HCT116 (cell line): ENCODE results near the gene TRDMT1. TPM values are rescaled to one million over a fixed set of nuclear protein-coding genes. Genes with fewer than 3 reads are reported as not detected.

Experiments
- ATAC-seq: fragments of 200-7000 bp; cut with Tn5 transposase; 2 replicates; pipeline ENCODE4 v1.9.1; 2020; ENCODE audit warnings: mild to moderate bottlenecking, moderate library complexity
- BruUV-seq: library from RNA; stranded (reverse); fragments of 400-500 nt; replicated peaks from 2 replicates; lab custom pipeline; 2021; lab: Mats Ljungman, UMichigan
- CTCF ChIA-PET: fragments of 300-600 bp; sonication (Branson Sonifier 250); formaldehyde crosslinking; loops from one replicate; lab custom pipeline; 2021; ENCODE audit warnings: antibody characterized with exemption; lab: Charles Lee
- POLR2A ChIA-PET: fragments of 300-600, 350-600 bp; sonication (Branson Sonifier 250); formaldehyde crosslinking; loops from one replicate; lab custom pipeline; 2021; ENCODE audit warnings: antibody characterized with exemption; lab: Charles Lee
- RAD21 ChIA-PET, 2 experiments: fragments of 300-600 bp; sonication (Branson Sonifier 250); formaldehyde crosslinking; loops; one replicate each; lab custom pipeline; 2023; ENCODE audit warnings: low total read pairs in 2 of 2; ENCODE audit not compliant: uncharacterized antibody in 2 of 2, unreplicated experiment in 2 of 2, low non-redundant PET in 1 of 2; lab: Charles Lee
- DNase-seq: peaks from one replicate; pipeline ENCODE4 v3.0.0-alpha.2; 2010; ENCODE audit warnings: low read depth, low spot score
- H2AFZ ChIP-seq: fragments of 200-600 bp; shearing (Covaris generic), sonication (generic); 2 replicates; pipeline ENCODE4 v1.6.1; 2017; ENCODE audit warnings: low read depth, mixed run types, mixed read lengths, antibody characterized with exemption, low read length; ENCODE audit not compliant: poor library complexity, severe bottlenecking
- H3K27ac ChIP-seq: 2 replicates; pipeline ENCODE4 v1.5.1; 2012; ENCODE audit warnings: low read depth, low read length
- H3K27me3 ChIP-seq: fragments of 200-600 bp; sonication (generic); 2 replicates; pipeline ENCODE4 v1.6.1; 2016; ENCODE audit warnings: mixed run types, low read length, mixed read lengths; ENCODE audit not compliant: insufficient read depth
- H3K36me3 ChIP-seq, 2 experiments: fragments of 200-500 bp in 1 of 2; fragments of 200-600 bp in 1 of 2; sonication (Bioruptor generic) in 1 of 2; sonication (generic) in 1 of 2; 2 replicates each; pipeline versions ENCODE4 v1.5.1 to v1.6.1; 2014 to 2016; ENCODE audit warnings: low read length in 2 of 2, inconsistent platforms in 1 of 2, mixed read lengths in 1 of 2, mixed run types in 1 of 2; ENCODE audit not compliant: insufficient read depth in 2 of 2, control insufficient read depth in 1 of 2
- H3K4me1 ChIP-seq, 2 experiments: fragments of 200-600 bp in 1 of 2; sonication (generic) in 1 of 2; 2 replicates each; pipeline versions ENCODE4 v1.5.1 to v1.6.1; 2012 to 2017; ENCODE audit warnings: low read length in 2 of 2, inconsistent platforms in 1 of 2, mild to moderate bottlenecking in 1 of 2, mixed read lengths in 1 of 2, mixed run types in 1 of 2, moderate library complexity in 1 of 2; ENCODE audit not compliant: insufficient read depth in 2 of 2, control insufficient read depth in 1 of 2
- H3K4me2 ChIP-seq: fragments of 200-600 bp; sonication (generic); 2 replicates; pipeline ENCODE4 v1.6.1; 2017; ENCODE audit warnings: mixed run types, low read length, mixed read lengths
- H3K4me3 ChIP-seq, 2 experiments: fragments of 200-600 bp in 1 of 2; sonication (generic) in 1 of 2; replicated peaks in 1 of 2; 2 replicates each; pipeline ENCODE4 v1.5.1; 2011 to 2016; ENCODE audit warnings: low read length in 2 of 2, control low read depth in 1 of 2, low read depth in 1 of 2, mild to moderate bottlenecking in 1 of 2, mixed read lengths in 1 of 2, mixed run types in 1 of 2
- H3K79me2 ChIP-seq: fragments of 200-600 bp; sonication (generic); 2 replicates; pipeline ENCODE4 v1.6.1; 2017; ENCODE audit warnings: mild to moderate bottlenecking, mixed run types, low read length, moderate library complexity, mixed read lengths; ENCODE audit not compliant: insufficient read depth
- H3K9ac ChIP-seq: fragments of 200-600 bp; sonication (generic); 2 replicates; pipeline ENCODE4 v1.6.1; 2016; ENCODE audit warnings: low read length, mixed read lengths
- H3K9me2 ChIP-seq: fragments of 200-600 bp; sonication (generic), shearing (Covaris generic); 2 replicates; pipeline ENCODE4 v1.6.1; 2017; ENCODE audit warnings: mixed run types, mild to moderate bottlenecking, moderate library complexity; ENCODE audit not compliant: insufficient read depth
- H3K9me3 ChIP-seq, 2 experiments: fragments of 200-500 bp in 1 of 2; fragments of 200-600 bp in 1 of 2; sonication (Bioruptor generic) in 1 of 2; sonication (generic) in 1 of 2; 2 replicates each; pipeline ENCODE4 v1.6.1; 2014 to 2017; ENCODE audit warnings: low read length in 2 of 2, mixed read lengths in 2 of 2, inconsistent platforms in 1 of 2, low read depth in 1 of 2, mild to moderate bottlenecking in 1 of 2, mixed run types in 1 of 2, moderate library complexity in 1 of 2; ENCODE audit not compliant: control insufficient read depth in 1 of 2, insufficient read depth in 1 of 2
- H4K20me1 ChIP-seq: fragments of 200-600 bp; sonication (generic), shearing (Covaris generic); 2 replicates; pipeline ENCODE4 v1.6.1; 2017; ENCODE audit warnings: mixed run types, mild to moderate bottlenecking, moderate library complexity; ENCODE audit not compliant: insufficient read depth
- ATF3 ChIP-seq: IDR thresholded peaks from 2 replicates; pipeline ENCODE4 v1.6.1; 2012
- CEBPB ChIP-seq: IDR thresholded peaks from 2 replicates; pipeline ENCODE4 v1.6.1; 2012; ENCODE audit warnings: low read depth
- ELF1 ChIP-seq: IDR thresholded peaks from 2 replicates; pipeline ENCODE4 v1.6.1; 2012; ENCODE audit warnings: low read depth, borderline replicate concordance
- JUND ChIP-seq: IDR thresholded peaks from 2 replicates; pipeline ENCODE4 v1.6.1; 2012
- POLR2A ChIP-seq: IDR thresholded peaks from 2 replicates; pipeline ENCODE4 v1.7.0; 2011; ENCODE audit warnings: borderline replicate concordance; ENCODE audit not compliant: insufficient read depth, insufficient read length; ENCODE audit errors: extremely low read depth
- REST ChIP-seq: IDR thresholded peaks from 2 replicates; pipeline ENCODE4 v1.6.1; 2012; ENCODE audit warnings: low read depth
- SIN3A ChIP-seq: IDR thresholded peaks from 2 replicates; pipeline ENCODE4 v1.6.1; 2012; ENCODE audit warnings: low read depth
- SRF ChIP-seq: IDR thresholded peaks from 2 replicates; pipeline ENCODE4 v1.6.1; 2012; ENCODE audit warnings: low read depth
- TCF7L2 ChIP-seq: IDR thresholded peaks from 2 replicates; pipeline ENCODE4 v1.7.0; 2011; ENCODE audit warnings: borderline replicate concordance, inconsistent platforms; ENCODE audit not compliant: insufficient read depth, insufficient read length; ENCODE audit errors: extremely low read depth
- YY1 ChIP-seq: IDR thresholded peaks from 2 replicates; pipeline ENCODE4 v1.6.1; 2011; ENCODE audit warnings: low read length, low read depth, moderate library complexity, mild to moderate bottlenecking; ENCODE audit not compliant: insufficient replicate concordance; ENCODE audit errors: extremely low read depth
- ZBTB33 ChIP-seq: IDR thresholded peaks from 2 replicates; pipeline ENCODE4 v1.6.1; 2011; ENCODE audit warnings: mild to moderate bottlenecking, low read length, moderate library complexity; ENCODE audit not compliant: insufficient replicate concordance; ENCODE audit errors: extremely low read depth
- ZNF274 ChIP-seq: fragments of 200-500 bp; sonication (Bioruptor generic); IDR thresholded peaks from 2 replicates; pipeline ENCODE4 v1.6.1; 2014; ENCODE audit warnings: mild to moderate bottlenecking, low read depth, low read length, inconsistent platforms
- intact Hi-C: fragments of 100-400 bp; cut with micrococcal nuclease; formaldehyde crosslinking; loops from 2 replicates; pipeline ENCODE4 v1.10.0; 2022
- total RNA-seq: library from RNA; stranded (reverse); gene quantifications from one replicate; pipeline ENCODE4 v1.2.1, GENCODE V29; 2021; ENCODE audit not compliant: unreplicated experiment

The TRDMT1 gene
- total RNA-seq, 1 experiment from 2014 or later, result 8.6 TPM

GRCh38 chr10:17171141-17171641 is 30.3 kb downstream of the TRDMT1 start:
- no peaks in the 10 kb centered on the region for H3K9me3 ChIP-seq
- H3K9ac ChIP-seq, result no peak overlapping the region
- no peaks in the 10 kb centered on the region for H4K20me1 ChIP-seq
- CTCF ChIA-PET, result no interaction called here
- no TSS peak for BruUV-seq
- no peak overlapping the region for H3K4me2 ChIP-seq
- no peak overlapping the region for H3K27ac ChIP-seq
- H3K4me1 ChIP-seq, result no peaks in the 10 kb centered on the region
- H3K9me2 ChIP-seq, result no peaks in the 10 kb centered on the region
- H3K4me3 ChIP-seq, result no peak overlapping the region
- RAD21 ChIA-PET, result no interaction called here
- H3K79me2 ChIP-seq, result no peaks in the 10 kb centered on the region
- H3K27me3 ChIP-seq, result no peaks in the 10 kb centered on the region
- POLR2A ChIA-PET, result no interaction called here
- intact Hi-C loops, result no loop called here
- ATAC-seq (no peak), DNase-seq (no peak)
- H2AFZ ChIP-seq, result no peak overlapping the region
- no peaks in the 10 kb centered on the region for H3K36me3 ChIP-seq
- TF ChIP-seq ELF1 (no peak), CEBPB (no peak), SIN3A (no peak)
- TF ChIP-seq, all 23 proteins: peak for 0

- POLR2A ChIA-PET, result no interaction called here
- H3K4me1 ChIP-seq, result no peaks in the 10 kb centered on the region
- intact Hi-C loops, result no loop called here
Measured at GRCh38 chr10:17169803-17170202, 31.7 kb downstream of the TRDMT1 start.

More at GRCh38 chr10:17169803-17170202, 31.7 kb downstream of the TRDMT1 start:
- ATAC-seq (no peak), DNase-seq (no peak)
- no peak overlapping the region for H3K4me2 ChIP-seq
- TF ChIP-seq ATF3 (no peak), SRF (no peak), REST (no peak), POLR2A (no peak), ZNF274 (no peak), JUND (no peak), ZBTB33 (no peak), YY1 (no peak), TCF7L2 (no peak)
- no peaks in the 10 kb centered on the region for H3K79me2 ChIP-seq
- CTCF ChIA-PET, result no interaction called here
- no peak overlapping the region for H2AFZ ChIP-seq
- H3K9ac ChIP-seq, result no peak overlapping the region
- H3K36me3 ChIP-seq, result no peaks in the 10 kb centered on the region
- RAD21 ChIA-PET, result no interaction called here
- no peak overlapping the region for H3K27ac ChIP-seq
- BruUV-seq, result no TSS peak
- no peaks in the 10 kb centered on the region for H3K9me3 ChIP-seq
- no peaks in the 10 kb centered on the region for H3K27me3 ChIP-seq
- no peaks in the 10 kb centered on the region for H4K20me1 ChIP-seq
- H3K4me3 ChIP-seq, result no peak overlapping the region
- H3K9me2 ChIP-seq, result no peaks in the 10 kb centered on the region
